Breast epithelium (tissue), 3 donors: Measurements from ENCODE around the gene ABHD16B.

Source experiments
- POLR2A ChIP-seq: fragments of 450-650 bp; IDR thresholded peaks from one replicate; pipeline ENCODE4 v1.6.1; 2016; ENCODE audit warnings: antibody characterized with exemption, mild to moderate bottlenecking, moderate library complexity
- POLR2AphosphoS5 ChIP-seq, 3 donors: sonication (generic); formaldehyde crosslinking; IDR thresholded peaks; one replicate each; pipeline ENCODE4 v1.6.1; 2017; ENCODE audit warnings: antibody characterized with exemption in 3 of 3
- TF ChIP-seq, protein P1 (sequence below), 3 donors: fragments of 450-650 bp; IDR thresholded peaks; one replicate each; pipeline ENCODE4 v1.5.1; 2016 to 2017; ENCODE audit warnings: antibody characterized with exemption in 3 of 3, mild to moderate bottlenecking in 3 of 3, moderate library complexity in 3 of 3

DNA sequence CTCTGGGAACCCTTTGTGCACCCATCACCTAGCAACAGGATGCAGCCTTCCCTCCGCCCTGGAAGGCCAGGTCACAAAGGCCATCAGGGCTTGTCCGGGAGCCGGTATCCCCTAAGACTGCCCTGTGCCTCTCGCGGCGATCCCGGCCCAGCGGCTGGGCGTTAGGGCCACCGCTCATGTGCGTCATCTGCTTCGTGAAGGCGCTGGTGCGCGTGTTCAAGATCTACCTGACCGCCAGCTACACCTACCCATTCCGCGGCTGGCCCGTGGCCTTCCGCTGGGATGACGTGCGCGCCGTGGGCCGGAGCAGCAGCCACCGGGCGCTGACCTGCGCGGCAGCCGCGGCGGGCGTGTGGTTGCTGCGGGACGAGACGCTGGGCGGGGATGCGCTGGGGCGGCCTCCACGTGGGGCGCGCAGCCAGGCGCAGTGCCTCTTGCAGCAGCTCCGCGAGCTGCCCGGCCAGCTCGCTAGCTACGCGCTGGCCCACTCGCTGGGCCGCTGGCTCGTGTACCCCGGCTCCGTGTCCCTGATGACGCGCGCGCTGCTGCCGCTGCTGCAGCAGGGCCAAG, at the start of gene ABHD16B:
- TF ChIP-seq, protein P1, sequence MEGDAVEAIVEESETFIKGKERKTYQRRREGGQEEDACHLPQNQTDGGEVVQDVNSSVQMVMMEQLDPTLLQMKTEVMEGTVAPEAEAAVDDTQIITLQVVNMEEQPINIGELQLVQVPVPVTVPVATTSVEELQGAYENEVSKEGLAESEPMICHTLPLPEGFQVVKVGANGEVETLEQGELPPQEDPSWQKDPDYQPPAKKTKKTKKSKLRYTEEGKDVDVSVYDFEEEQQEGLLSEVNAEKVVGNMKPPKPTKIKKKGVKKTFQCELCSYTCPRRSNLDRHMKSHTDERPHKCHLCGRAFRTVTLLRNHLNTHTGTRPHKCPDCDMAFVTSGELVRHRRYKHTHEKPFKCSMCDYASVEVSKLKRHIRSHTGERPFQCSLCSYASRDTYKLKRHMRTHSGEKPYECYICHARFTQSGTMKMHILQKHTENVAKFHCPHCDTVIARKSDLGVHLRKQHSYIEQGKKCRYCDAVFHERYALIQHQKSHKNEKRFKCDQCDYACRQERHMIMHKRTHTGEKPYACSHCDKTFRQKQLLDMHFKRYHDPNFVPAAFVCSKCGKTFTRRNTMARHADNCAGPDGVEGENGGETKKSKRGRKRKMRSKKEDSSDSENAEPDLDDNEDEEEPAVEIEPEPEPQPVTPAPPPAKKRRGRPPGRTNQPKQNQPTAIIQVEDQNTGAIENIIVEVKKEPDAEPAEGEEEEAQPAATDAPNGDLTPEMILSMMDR (IDR thresholded peaks at IDR 0.05), result no peak
- TF ChIP-seq POLR2A, result no peak
- no peak for TF ChIP-seq POLR2AphosphoS5 (IDR thresholded peaks at IDR 0.05)
